ENCODE results near the gene ANKRD44. TPM values are rescaled to one million over a fixed set of nuclear protein-coding genes. Genes with fewer than 3 reads are reported as not detected.
A peak's percentile ranks its signal among the peaks of the same experiment; 100 is the strongest.
"Not testable (repeated sequence)": the region's sequence is repeated elsewhere in the genome, so short reads cannot be mapped to it uniquely, and the experiment has no call there.

ANKRD44 gene
- polyA plus RNA-seq, 2 of the 4 experiments (the other 2 are of a cell fraction) = 0.97 to 5.9 TPM

- Histone ChIP-seq H3K4me2 (no peak overlapping the region), H3K4me3 (no peak overlapping the region), H3K9me3 (no peaks in the 10 kb centered on the region), H3K27ac (no peak overlapping the region), H3K4me1 (peaks cover 6% of the 10 kb centered on the region; the same call in 1 of the 3 replicates)
- WGBS (ENCODE audit: missing lambda C conversion rate) = 70% methylated on average over 5 of the region's 5 CpGs
- CTCF ChIA-PET = interaction anchor here (0.7 to 1.9 kb wide), 2 partner anchors 154 to 287 kb away, joined by 3 to 8 read pairs; no protein-coding TSS in a partner anchor
- no peak for FAIRE-seq
- TF ChIP-seq KDM5A (IDR thresholded peaks at IDR 0.05) (no peak), CHD2 (IDR thresholded peaks at IDR 0.05; ENCODE audit: low read length, partially characterized antibody) (no peak)
- POLR2A ChIA-PET = no interaction called here
- peak; percentile 45 to 50; a peak in 4 of 6 replicates for ATAC-seq
- DNase-seq (ENCODE audit: low read depth in 1 of 2, low spot score in 1 of 2) = no peak
Measured at GRCh38 chr2:197345846-197346370, 35.3 kb upstream of the ANKRD44 start.

GRCh38 chr2:197343968-197344367 lies 33.4 kb upstream of the ANKRD44 start:
- H3K4me1 ChIP-seq; H3K27ac ChIP-seq; DNase-seq (ENCODE audit: low read depth in 1 of 2, low spot score in 1 of 2); H3K4me2 ChIP-seq; H3K9me3 ChIP-seq; CTCF ChIA-PET; ATAC-seq; H3K4me3 ChIP-seq; FAIRE-seq: not testable (repeated sequence)
- 81% methylated on average over 5 of the region's 5 CpGs for WGBS (ENCODE audit: missing lambda C conversion rate)
- POLR2A ChIA-PET = interaction anchor here (0.6 kb wide), 1 partner anchor 12 kb away, joined by 3 read pairs; no protein-coding TSS in a partner anchor

- TF ChIP-seq CHD4 (IDR thresholded peaks at IDR 0.05; ENCODE audit: borderline replicate concordance) = no peak
- no peak for TF ChIP-seq ELK1 (IDR thresholded peaks at IDR 0.05; ENCODE audit: low read depth, low read length)
- TF ChIP-seq EHF (CRISPR knock-in tag; IDR thresholded peaks at IDR 0.05) = no peak
- no peak for TF ChIP-seq HEYL (CRISPR knock-in tag; IDR thresholded peaks at IDR 0.05)
- TF ChIP-seq ATOH8 (CRISPR knock-in tag; IDR thresholded peaks at IDR 0.05; ENCODE audit: low read depth) = no peak
- no peak for TF ChIP-seq CBX2 (IDR thresholded peaks at IDR 0.05; ENCODE audit: borderline replicate concordance, low read depth)
- TF ChIP-seq RAD21 (conservative IDR thresholded peaks at IDR 0.05 in 1 of 2, IDR thresholded peaks at IDR 0.05 in 1 of 2) = no peak
- TF ChIP-seq MAX (IDR thresholded peaks at IDR 0.05) = no peak
- TF ChIP-seq FOSB (CRISPR knock-in tag; IDR thresholded peaks at IDR 0.05) = no peak
- no peak for TF ChIP-seq CEBPB (IDR thresholded peaks at IDR 0.05)
- TF ChIP-seq REST (IDR thresholded peaks at IDR 0.05) = no peak
- TF ChIP-seq NPAS2 (CRISPR knock-in tag; IDR thresholded peaks at IDR 0.05; ENCODE audit: borderline replicate concordance) = no peak
- TF ChIP-seq MAZ (IDR thresholded peaks at IDR 0.05; ENCODE audit: borderline replicate concordance, low read depth, low read length) = no peak
- TF ChIP-seq JUNB (IDR thresholded peaks at IDR 0.05) = no peak
- TF ChIP-seq BHLHE40 (IDR thresholded peaks at IDR 0.05; ENCODE audit: low read depth, low read length) = no peak
- Histone ChIP-seq H3K9me3 (no peaks in the 10 kb centered on the region), H3K4me3 (no peak overlapping the region), H3K4me2 (no peak overlapping the region), H3K4me1 (no peaks in the 10 kb centered on the region), H3K27ac (no peak overlapping the region)
- FAIRE-seq (no peak), DNase-seq (ENCODE audit: low read depth in 1 of 2, low spot score in 1 of 2) (no peak), ATAC-seq (no peak)
- WGBS (ENCODE audit: missing lambda C conversion rate) = 49% methylated on average over 5 of the region's 5 CpGs
- ChIA-PET POLR2A (no interaction called here), CTCF (no interaction called here)
Measured at GRCh38 chr2:197340591-197340990, 30.0 kb upstream of the ANKRD44 start.

Measured in A549 (cell line).